ENCODE data around the gene SAE1. TPM values are rescaled to one million over a fixed set of nuclear protein-coding genes. Genes with fewer than 3 reads are reported as not detected.

Gene SAE1
- total RNA-seq, 2 donors from 2014 or later, result 187 to 240 TPM

DNA sequence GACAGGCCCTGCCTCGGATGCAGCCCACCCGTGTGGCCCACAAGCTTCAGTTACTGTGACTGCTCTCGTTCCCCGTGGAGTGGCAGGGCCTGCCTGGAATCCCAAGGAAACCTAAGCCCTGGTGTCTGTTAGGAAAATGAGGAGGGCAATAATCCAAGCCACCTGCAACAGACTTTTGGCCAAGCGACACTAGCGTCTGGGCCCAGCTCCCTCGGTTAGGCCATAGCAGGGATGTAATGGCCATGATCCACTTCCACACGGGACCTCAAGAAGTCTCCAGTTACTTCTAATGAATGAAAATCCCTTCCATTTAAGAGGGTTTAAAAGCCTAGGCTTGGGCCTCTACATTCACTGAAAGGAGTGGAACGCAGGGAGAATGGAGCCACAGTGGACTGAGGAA lies 26.0 kb upstream of the SAE1 start:
- no peaks in the 10 kb centered on the region for H3K27me3 Mint-ChIP-seq (ENCODE audit: insufficient read depth)
- no peak for DNase-seq
- H3K9me3 Mint-ChIP-seq, result no peaks in the 10 kb centered on the region
- Histone ChIP-seq H3K4me3 (ENCODE audit: low read length) (no peak overlapping the region), H3K27ac (ENCODE audit: low read depth, low read length) (no peak overlapping the region), H3K36me3 (ENCODE audit: control insufficient read depth, insufficient read depth, low read length) (peaks cover 20% of the 10 kb centered on the region), H3K4me1 (ENCODE audit: control insufficient read depth, insufficient read depth, low read length) (peaks cover 2% of the 10 kb centered on the region), H3K9ac (ENCODE audit: extremely low read depth, low read length, poor library complexity, severe bottlenecking) (no peak overlapping the region), H3K27me3 (ENCODE audit: control insufficient read depth, insufficient read depth, low read length, poor library complexity, severe bottlenecking) (no peaks in the 10 kb centered on the region), H3K9me3 (ENCODE audit: control insufficient read depth, low read length) (no peaks in the 10 kb centered on the region)
- WGBS, 2 experiments (ENCODE audit: insufficient coverage in 1 of 2, insufficient read length in 1 of 2), result 95 to 97% methylated on average over 9 of the region's 9 CpGs
- no peak overlapping the region for H3K27ac Mint-ChIP-seq
- H3K4me1 Mint-ChIP-seq, result peaks cover 38% of the 10 kb centered on the region
- H3K4me3 Mint-ChIP-seq, result no peak overlapping the region
- H3K36me3 Mint-ChIP-seq (ENCODE audit: low read depth), result peaks cover 33% of the 10 kb centered on the region
- TF ChIP-seq, protein P1, sequence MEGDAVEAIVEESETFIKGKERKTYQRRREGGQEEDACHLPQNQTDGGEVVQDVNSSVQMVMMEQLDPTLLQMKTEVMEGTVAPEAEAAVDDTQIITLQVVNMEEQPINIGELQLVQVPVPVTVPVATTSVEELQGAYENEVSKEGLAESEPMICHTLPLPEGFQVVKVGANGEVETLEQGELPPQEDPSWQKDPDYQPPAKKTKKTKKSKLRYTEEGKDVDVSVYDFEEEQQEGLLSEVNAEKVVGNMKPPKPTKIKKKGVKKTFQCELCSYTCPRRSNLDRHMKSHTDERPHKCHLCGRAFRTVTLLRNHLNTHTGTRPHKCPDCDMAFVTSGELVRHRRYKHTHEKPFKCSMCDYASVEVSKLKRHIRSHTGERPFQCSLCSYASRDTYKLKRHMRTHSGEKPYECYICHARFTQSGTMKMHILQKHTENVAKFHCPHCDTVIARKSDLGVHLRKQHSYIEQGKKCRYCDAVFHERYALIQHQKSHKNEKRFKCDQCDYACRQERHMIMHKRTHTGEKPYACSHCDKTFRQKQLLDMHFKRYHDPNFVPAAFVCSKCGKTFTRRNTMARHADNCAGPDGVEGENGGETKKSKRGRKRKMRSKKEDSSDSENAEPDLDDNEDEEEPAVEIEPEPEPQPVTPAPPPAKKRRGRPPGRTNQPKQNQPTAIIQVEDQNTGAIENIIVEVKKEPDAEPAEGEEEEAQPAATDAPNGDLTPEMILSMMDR (conservative IDR thresholded peaks at IDR 0.05), result no peak

DNA sequence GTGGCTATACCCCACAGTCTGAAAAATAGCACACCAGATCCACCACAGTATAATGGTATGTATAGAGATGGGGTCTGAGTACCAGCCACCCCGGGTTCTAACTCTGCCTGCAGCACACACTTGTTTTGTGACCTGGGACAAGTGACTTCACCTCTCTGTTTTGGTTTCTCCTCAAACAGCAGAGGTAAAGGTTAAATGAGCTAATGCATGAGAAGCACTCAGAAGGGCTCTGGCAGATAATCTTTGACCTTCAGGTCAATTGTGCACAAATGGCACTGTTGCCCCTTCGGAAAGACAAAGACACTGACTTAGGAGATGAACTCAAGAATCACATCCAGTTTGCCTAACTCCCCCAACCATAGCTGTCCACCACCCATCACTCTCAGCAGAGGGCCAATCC lies 24.8 kb upstream of the SAE1 start:
- WGBS, 2 experiments (ENCODE audit: insufficient coverage in 1 of 2, insufficient read length in 1 of 2), result 50 to 75% methylated on average over 1 to 2 of the region's 2 CpGs
- no peak for DNase-seq
- no peaks in the 10 kb centered on the region for H3K9me3 ChIP-seq (ENCODE audit: control insufficient read depth, low read length)
- H3K27me3 ChIP-seq (ENCODE audit: control insufficient read depth, insufficient read depth, low read length, poor library complexity, severe bottlenecking), result no peaks in the 10 kb centered on the region
- H3K27me3 Mint-ChIP-seq (ENCODE audit: insufficient read depth), result no peaks in the 10 kb centered on the region
- H3K27ac ChIP-seq (ENCODE audit: low read depth, low read length), result no peak overlapping the region
- H3K9me3 Mint-ChIP-seq, result no peaks in the 10 kb centered on the region
- no peak overlapping the region for H3K4me3 ChIP-seq (ENCODE audit: low read length)
- no peak overlapping the region for H3K4me3 Mint-ChIP-seq
- TF ChIP-seq, protein P1 (conservative IDR thresholded peaks at IDR 0.05), result no peak
- no peak overlapping the region for H3K27ac Mint-ChIP-seq
- no peak overlapping the region for H3K9ac ChIP-seq (ENCODE audit: extremely low read depth, low read length, poor library complexity, severe bottlenecking)
- peaks cover 2% of the 10 kb centered on the region for H3K4me1 ChIP-seq (ENCODE audit: control insufficient read depth, insufficient read depth, low read length)
- peaks cover 39% of the 10 kb centered on the region for H3K36me3 Mint-ChIP-seq (ENCODE audit: low read depth)
- peaks cover 25% of the 10 kb centered on the region for H3K36me3 ChIP-seq (ENCODE audit: control insufficient read depth, insufficient read depth, low read length)
- peaks cover 43% of the 10 kb centered on the region for H3K4me1 Mint-ChIP-seq

DNA sequence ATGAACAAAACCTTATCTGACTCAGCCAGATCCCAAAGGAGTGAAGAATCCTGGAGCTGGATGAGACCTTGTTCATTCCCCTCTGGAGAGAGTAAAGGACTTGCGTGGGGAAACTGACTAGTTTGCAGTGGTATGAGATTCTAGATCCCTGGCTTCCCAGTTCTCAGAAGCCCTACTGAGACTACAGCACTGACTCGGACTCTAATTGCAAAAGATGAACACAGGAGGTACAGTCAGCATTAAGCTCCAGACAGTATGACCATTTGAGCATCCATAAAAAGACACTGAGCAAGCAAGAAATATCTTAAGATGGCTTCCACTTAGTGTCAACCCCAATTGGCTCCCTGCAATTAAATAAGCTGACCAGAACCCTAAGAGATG lies 23.8 kb upstream of the SAE1 start:
- Histone ChIP-seq H3K9me3 (ENCODE audit: control insufficient read depth, low read length) (no peaks in the 10 kb centered on the region), H3K9ac (ENCODE audit: extremely low read depth, low read length, poor library complexity, severe bottlenecking) (no peak overlapping the region), H3K27me3 (ENCODE audit: control insufficient read depth, insufficient read depth, low read length, poor library complexity, severe bottlenecking) (no peaks in the 10 kb centered on the region), H3K27ac (ENCODE audit: low read depth, low read length) (peak overlapping the region; percentile 1), H3K4me1 (ENCODE audit: control insufficient read depth, insufficient read depth, low read length) (peaks cover 2% of the 10 kb centered on the region), H3K36me3 (ENCODE audit: control insufficient read depth, insufficient read depth, low read length) (peaks cover 26% of the 10 kb centered on the region), H3K4me3 (ENCODE audit: low read length) (no peak overlapping the region)
- TF ChIP-seq, protein P1 (conservative IDR thresholded peaks at IDR 0.05), result no peak
- Mint-ChIP-seq H3K9me3 (no peaks in the 10 kb centered on the region), H3K4me3 (no peak overlapping the region), H3K27me3 (ENCODE audit: insufficient read depth) (no peaks in the 10 kb centered on the region), H3K27ac (peak overlapping the region; percentile 62), H3K4me1 (peaks cover 43% of the 10 kb centered on the region), H3K36me3 (ENCODE audit: low read depth) (peaks cover 41% of the 10 kb centered on the region)
- 90 to 100% methylated on average over 2 of the region's 2 CpGs for WGBS, 2 experiments (ENCODE audit: insufficient coverage in 1 of 2, insufficient read length in 1 of 2)
- DNase-seq, result no peak

All from endodermal cell (in vitro differentiated cells).